Loucy (cell line): Measurements from ENCODE around the gene CEP70.
A peak's percentile ranks its signal among the peaks of the same experiment; 100 is the strongest.
"Not testable (repeated sequence)": the region's sequence is repeated elsewhere in the genome, so short reads cannot be mapped to it uniquely, and the experiment has no call there.

Experiments
- H2AFZ ChIP-seq: fragments of 200-600 bp; sonication (generic); 2 replicates; pipeline ENCODE4 v1.6.0; 2016; ENCODE audit warnings: antibody characterized with exemption, mild to moderate bottlenecking, low read length, moderate library complexity
- H3F3A ChIP-seq: fragments of 200-600 bp; 2 replicates; pipeline ENCODE4 v1.6.0; 2016; ENCODE audit warnings: antibody characterized with exemption, low read depth, mild to moderate bottlenecking
- H3K27me3 ChIP-seq: fragments of 200-600 bp; sonication (generic); 2 replicates; pipeline ENCODE4 v1.6.1; 2014; ENCODE audit warnings: low read length, mild to moderate bottlenecking; ENCODE audit not compliant: insufficient read depth, poor library complexity, severe bottlenecking
- H3K36me3 ChIP-seq: fragments of 200-600 bp; sonication (generic); 2 replicates; pipeline ENCODE4 v1.6.1; 2016; ENCODE audit warnings: low read length; ENCODE audit not compliant: insufficient read depth
- H3K4me1 ChIP-seq: fragments of 200-600 bp; sonication (generic); 2 replicates; pipeline ENCODE4 v1.5.1; 2014; ENCODE audit warnings: low read length, mild to moderate bottlenecking; ENCODE audit not compliant: insufficient read depth, poor library complexity, severe bottlenecking
- H3K4me2 ChIP-seq: fragments of 200-600 bp; sonication (generic); 2 replicates; pipeline ENCODE4 v1.6.0; 2014; ENCODE audit warnings: antibody characterized with exemption, low read length, low read depth, mild to moderate bottlenecking; ENCODE audit not compliant: poor library complexity, severe bottlenecking
- H3K4me3 ChIP-seq: fragments of 200-600 bp; sonication (generic); 2 replicates; pipeline ENCODE4 v1.5.1; 2014; ENCODE audit warnings: low read length, mild to moderate bottlenecking, mixed read lengths; ENCODE audit not compliant: poor library complexity, severe bottlenecking
- H3K79me2 ChIP-seq: fragments of 200-600 bp; sonication (generic); 2 replicates; pipeline ENCODE4 v1.6.1; 2014; ENCODE audit warnings: low read length; ENCODE audit not compliant: insufficient read depth
- H3K9ac ChIP-seq: fragments of 200-600 bp; sonication (generic); 2 replicates; pipeline ENCODE4 v1.6.0; 2014; ENCODE audit warnings: mild to moderate bottlenecking, low read depth, low read length, moderate library complexity; ENCODE audit not compliant: poor library complexity, severe bottlenecking
- H3K9me2 ChIP-seq: fragments of 200-600 bp; sonication (generic); replicated peaks from 2 replicates; pipeline ENCODE4 v1.6.1; 2016; ENCODE audit warnings: low read depth, low read length, mixed read lengths
- H3K9me3 ChIP-seq: fragments of 200-600 bp; sonication (generic); 2 replicates; pipeline ENCODE4 v1.6.1; 2014; ENCODE audit warnings: mild to moderate bottlenecking, antibody characterized with exemption, low read length, low read depth; ENCODE audit not compliant: insufficient read depth
- H4K20me1 ChIP-seq: fragments of 200-600 bp; sonication (generic); 2 replicates; pipeline ENCODE4 v1.6.0; 2014; ENCODE audit warnings: antibody characterized with exemption, low read length, mild to moderate bottlenecking; ENCODE audit not compliant: insufficient read depth, poor library complexity, severe bottlenecking
- CTCF ChIP-seq: fragments of 200-600 bp; sonication (generic); conservative IDR thresholded peaks from 2 replicates; pipeline ENCODE4 v1.5.1; 2014; ENCODE audit warnings: mild to moderate bottlenecking, antibody characterized with exemption, low read length
- EZH2phosphoT487 ChIP-seq: fragments of 200-600 bp; IDR thresholded peaks from 2 replicates; pipeline ENCODE4 v1.6.1; 2018; ENCODE audit warnings: antibody characterized with exemption, mild to moderate bottlenecking, moderate library complexity, borderline replicate concordance

Gene CEP70

GRCh38 chr3:138615462-138615861 is 21.4 kb upstream of the CEP70 start:
- H3K79me2 ChIP-seq = peaks cover 83% of the 10 kb centered on the region
- H3K4me1 ChIP-seq = peaks cover 54% of the 10 kb centered on the region
- H3K36me3 ChIP-seq = no peaks in the 10 kb centered on the region
- H2AFZ ChIP-seq = no peak overlapping the region
- H3K27me3 ChIP-seq = no peaks in the 10 kb centered on the region
- peaks cover 22% of the 10 kb centered on the region for H4K20me1 ChIP-seq
- no peaks in the 10 kb centered on the region for H3K9me3 ChIP-seq
- no peak for TF ChIP-seq EZH2phosphoT487
- TF ChIP-seq CTCF = no peak
- H3K9me2 ChIP-seq = no peaks in the 10 kb centered on the region
- peak overlapping the region; percentile 50 for H3K4me3 ChIP-seq
- H3K9ac ChIP-seq = peak overlapping the region; percentile 35
- H3K4me2 ChIP-seq = peak overlapping the region; percentile 66
- H3F3A ChIP-seq = peaks cover 3% of the 10 kb centered on the region; the same call in 1 of the 2 replicates

GRCh38 chr3:138609898-138610266 is 15.8 kb upstream of the CEP70 start:
- Histone ChIP-seq H2AFZ (peak overlapping the region; percentile 95), H3K4me3 (peak overlapping the region; percentile 87), H4K20me1 (peaks cover 10% of the 10 kb centered on the region), H3K4me1 (peaks cover 40% of the 10 kb centered on the region), H3K36me3 (no peaks in the 10 kb centered on the region), H3K4me2 (peak overlapping the region; percentile 92), H3K9me2 (no peaks in the 10 kb centered on the region), H3K79me2 (peaks cover 58% of the 10 kb centered on the region), H3K27me3 (no peaks in the 10 kb centered on the region), H3K9me3 (no peaks in the 10 kb centered on the region), H3F3A (no peaks in the 10 kb centered on the region), H3K9ac (peak overlapping the region; percentile 90)
- TF ChIP-seq CTCF (no peak), EZH2phosphoT487 (no peak)

- H3K4me3 ChIP-seq = peak within 1 kb of the TSS; percentile 87
- TF ChIP-seq EZH2phosphoT487 (no peak), CTCF (no peak)
Observed at GRCh38 chr3:138608322-138609135, 14.5 kb upstream of the CEP70 start, which contains the start of gene FAIM. Gene FAIM (plus strand): TSS chr3:138608771. CDS start chr3:138619727, 10,956 bp downstream.

GRCh38 chr3:138604106-138604595 is 10.1 kb upstream of the CEP70 start:
- H3F3A ChIP-seq, H2AFZ ChIP-seq, H4K20me1 ChIP-seq, H3K4me3 ChIP-seq, H3K36me3 ChIP-seq, H3K79me2 ChIP-seq, H3K9me3 ChIP-seq, H3K9ac ChIP-seq, H3K27me3 ChIP-seq, H3K4me2 ChIP-seq, H3K4me1 ChIP-seq, H3K9me2 ChIP-seq: not testable (repeated sequence)

More at GRCh38 chr3:138608322-138609135, 14.5 kb upstream of the CEP70 start, which contains the start of gene FAIM:
- H2AFZ ChIP-seq = peak within 1 kb of the TSS; percentile 95
- no peaks in the 10 kb centered on the region for H3K36me3 ChIP-seq
- no peaks in the 10 kb centered on the region for H3F3A ChIP-seq
- peaks cover 10% of the 10 kb centered on the region for H4K20me1 ChIP-seq
- H3K9me2 ChIP-seq = no peaks in the 10 kb centered on the region
- H3K4me2 ChIP-seq = peak within 1 kb of the TSS; percentile 92
- H3K9ac ChIP-seq = peak within 1 kb of the TSS; percentile 90
- H3K9me3 ChIP-seq = no peaks in the 10 kb centered on the region
- no peaks in the 10 kb centered on the region for H3K27me3 ChIP-seq
- peaks cover 44% of the 10 kb centered on the region for H3K79me2 ChIP-seq
- peaks cover 39% of the 10 kb centered on the region for H3K4me1 ChIP-seq

GRCh38 chr3:138601661-138602060 is 7.6 kb upstream of the CEP70 start:
- not testable (repeated sequence) for H3K4me3 ChIP-seq, H3F3A ChIP-seq, H2AFZ ChIP-seq, H3K27me3 ChIP-seq, H3K79me2 ChIP-seq, H4K20me1 ChIP-seq, H3K4me2 ChIP-seq, H3K9ac ChIP-seq, H3K4me1 ChIP-seq, H3K9me3 ChIP-seq, H3K36me3 ChIP-seq, H3K9me2 ChIP-seq
